ENCODE data around the gene ELAC2.

- no peak for TF ChIP-seq USF1 (IDR thresholded peaks at IDR 0.05)
- no peak for TF ChIP-seq REST (IDR thresholded peaks at IDR 0.05; ENCODE audit: low read depth)
- TF ChIP-seq TEAD4 (IDR thresholded peaks at IDR 0.05) = no peak
- no peak for TF ChIP-seq TAF1 (IDR thresholded peaks at IDR 0.05; ENCODE audit: low read depth)
- TF ChIP-seq CEBPB (IDR thresholded peaks at IDR 0.05) = no peak
- TF ChIP-seq NFIC (IDR thresholded peaks at IDR 0.05) = no peak
- TF ChIP-seq FOXM1 (IDR thresholded peaks at IDR 0.05; ENCODE audit: borderline replicate concordance, low read depth) = no peak
- TF ChIP-seq TCF12 (IDR thresholded peaks at IDR 0.05; ENCODE audit: low read depth) = no peak
- no peak for TF ChIP-seq EP300 (IDR thresholded peaks at IDR 0.05; ENCODE audit: borderline replicate concordance)
- TF ChIP-seq, protein P1, sequence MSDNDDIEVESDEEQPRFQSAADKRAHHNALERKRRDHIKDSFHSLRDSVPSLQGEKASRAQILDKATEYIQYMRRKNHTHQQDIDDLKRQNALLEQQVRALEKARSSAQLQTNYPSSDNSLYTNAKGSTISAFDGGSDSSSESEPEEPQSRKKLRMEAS (IDR thresholded peaks at IDR 0.05) = no peak
- TF ChIP-seq EGR1 (IDR thresholded peaks at IDR 0.05) = no peak
These were observed 34.1 kb upstream of the ELAC2 start for GRCh38 chr17:13051915-13052314.

Data from Ishikawa (cell line).